C4-2B (cell line): ENCODE data around the gene SLC35F2.

Experiments used
- CTCF ChIP-seq: fragments of 450-650 bp; conservative IDR thresholded peaks from 2 replicates; pipeline ENCODE4 v1.5.1; 2017; ENCODE audit warnings: mild to moderate bottlenecking
- ZFX ChIP-seq: fragments of 450-650 bp; IDR thresholded peaks from 2 replicates; pipeline ENCODE4 v1.6.1; 2017

GRCh38 chr11:107791343-107792048 is 67.1 kb downstream of the SLC35F2 start:
- no peak for TF ChIP-seq CTCF
- TF ChIP-seq ZFX: no peak
